Measurements from ENCODE around the gene TMEM45B. TPM values are rescaled to one million over a fixed set of nuclear protein-coding genes. Genes with fewer than 3 reads are reported as not detected.

Gene TMEM45B
- total and polyA plus RNA-seq, 2 of the 13 experiments (the other 11 are each of a cell fraction or from before 2014, with no cell fraction given): 29.1 to 181 TPM

DNA sequence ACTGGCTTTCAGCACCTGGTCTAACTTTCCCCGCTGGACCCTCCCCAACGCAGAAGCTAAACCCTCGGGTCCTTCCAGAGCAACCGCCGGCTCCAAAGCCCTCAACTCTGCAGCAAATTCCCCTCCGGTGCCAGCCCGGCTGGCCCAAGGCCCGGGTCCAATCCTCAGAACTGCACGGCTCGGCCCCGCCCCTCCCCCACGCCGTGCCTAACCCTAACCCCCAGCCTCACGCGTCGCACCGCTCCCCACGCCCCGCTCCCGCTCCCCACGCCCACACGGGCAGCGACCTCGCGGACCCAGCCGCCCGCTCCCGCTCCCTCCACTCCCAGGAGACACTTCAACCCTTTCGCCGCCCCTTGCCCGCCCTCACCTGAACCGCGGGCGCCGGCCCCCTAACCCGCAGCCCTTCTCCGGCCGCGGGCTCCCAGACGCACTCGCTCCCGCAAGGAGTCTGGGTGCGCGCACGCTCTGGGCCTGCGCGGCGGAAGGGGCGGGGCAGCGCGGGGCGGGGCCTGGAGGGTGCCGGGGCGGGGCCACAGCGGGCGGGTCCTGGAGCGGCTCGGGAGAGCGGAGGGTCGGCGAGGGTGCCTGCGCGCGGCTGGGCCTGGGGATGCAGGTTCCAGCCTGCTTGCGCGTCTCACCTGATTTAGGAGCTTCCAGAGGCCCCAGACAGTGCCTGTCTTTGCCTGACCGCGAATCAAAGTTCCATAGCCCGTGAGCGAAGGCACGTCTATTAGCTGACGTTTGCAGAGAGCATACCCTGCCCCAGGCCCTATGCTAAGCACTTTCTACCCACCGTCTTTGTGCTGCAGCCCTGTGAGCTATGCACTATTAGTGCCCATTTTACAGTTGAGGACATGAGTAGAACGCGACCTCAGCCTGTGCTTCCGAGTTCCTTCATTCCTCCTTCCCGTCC is 79.7 kb downstream of the TMEM45B start, which contains the start of gene NFRKB (continued):
- TF ChIP-seq, protein P1, sequence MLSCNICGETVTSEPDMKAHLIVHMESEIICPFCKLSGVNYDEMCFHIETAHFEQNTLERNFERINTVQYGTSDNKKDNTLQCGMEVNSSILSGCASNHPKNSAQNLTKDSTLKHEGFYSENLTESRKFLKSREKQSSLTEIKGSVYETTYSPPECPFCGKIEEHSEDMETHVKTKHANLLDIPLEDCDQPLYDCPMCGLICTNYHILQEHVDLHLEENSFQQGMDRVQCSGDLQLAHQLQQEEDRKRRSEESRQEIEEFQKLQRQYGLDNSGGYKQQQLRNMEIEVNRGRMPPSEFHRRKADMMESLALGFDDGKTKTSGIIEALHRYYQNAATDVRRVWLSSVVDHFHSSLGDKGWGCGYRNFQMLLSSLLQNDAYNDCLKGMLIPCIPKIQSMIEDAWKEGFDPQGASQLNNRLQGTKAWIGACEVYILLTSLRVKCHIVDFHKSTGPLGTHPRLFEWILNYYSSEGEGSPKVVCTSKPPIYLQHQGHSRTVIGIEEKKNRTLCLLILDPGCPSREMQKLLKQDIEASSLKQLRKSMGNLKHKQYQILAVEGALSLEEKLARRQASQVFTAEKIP (CRISPR knock-in tag; IDR thresholded peaks at IDR 0.05; ENCODE audit: borderline replicate concordance): no peak
- TF ChIP-seq NR2F6 (IDR thresholded peaks at IDR 0.05): no peak
- no peak for TF ChIP-seq NR2F6 (CRISPR knock-in tag; IDR thresholded peaks at IDR 0.05)
- 0 out of 2 replicates have a peak, but pooled peaks have one; percentile 26 for TF ChIP-seq ZNF660 (CRISPR knock-in tag; IDR thresholded peaks at IDR 0.05; ENCODE audit: borderline replicate concordance, low read depth)
- no peak for TF ChIP-seq ZNF274 (CRISPR knock-in tag; IDR thresholded peaks at IDR 0.05)
- TF ChIP-seq SETDB1 (CRISPR knock-in tag; IDR thresholded peaks at IDR 0.05; ENCODE audit: borderline replicate concordance): no peak
- TF ChIP-seq ETV5 (CRISPR knock-in tag; IDR thresholded peaks at IDR 0.05; ENCODE audit: borderline replicate concordance): peak; percentile 29; the same call in 1 of the 2 replicates
- no peak for TF ChIP-seq ZNF75D (CRISPR knock-in tag; IDR thresholded peaks at IDR 0.05; ENCODE audit: borderline replicate concordance)
- peak; percentile 27; the same call in 1 of the 2 replicates for TF ChIP-seq PHF20 (CRISPR knock-in tag; IDR thresholded peaks at IDR 0.05)
- TF ChIP-seq KLF16 (CRISPR knock-in tag; IDR thresholded peaks at IDR 0.05): 0 out of 4 replicates have a peak, but pooled peaks of 1 of the 2 experiments have one; percentile 23
- no peak for TF ChIP-seq REL (CRISPR knock-in tag; conservative IDR thresholded peaks at IDR 0.05)
- peak; percentile 14 for TF ChIP-seq TEAD3 (CRISPR knock-in tag; optimal IDR thresholded peaks at IDR 0.05; ENCODE audit: borderline replicate concordance)
- TF ChIP-seq, protein P2, sequence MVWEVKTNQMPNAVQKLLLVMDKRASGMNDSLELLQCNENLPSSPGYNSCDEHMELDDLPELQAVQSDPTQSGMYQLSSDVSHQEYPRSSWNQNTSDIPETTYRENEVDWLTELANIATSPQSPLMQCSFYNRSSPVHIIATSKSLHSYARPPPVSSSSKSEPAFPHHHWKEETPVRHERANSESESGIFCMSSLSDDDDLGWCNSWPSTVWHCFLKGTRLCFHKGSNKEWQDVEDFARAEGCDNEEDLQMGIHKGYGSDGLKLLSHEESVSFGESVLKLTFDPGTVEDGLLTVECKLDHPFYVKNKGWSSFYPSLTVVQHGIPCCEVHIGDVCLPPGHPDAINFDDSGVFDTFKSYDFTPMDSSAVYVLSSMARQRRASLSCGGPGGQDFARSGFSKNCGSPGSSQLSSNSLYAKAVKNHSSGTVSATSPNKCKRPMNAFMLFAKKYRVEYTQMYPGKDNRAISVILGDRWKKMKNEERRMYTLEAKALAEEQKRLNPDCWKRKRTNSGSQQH (CRISPR knock-in tag; IDR thresholded peaks at IDR 0.05; ENCODE audit: low read depth): peak; percentile 89
- no peak; the same call in 1 of the 2 replicates for TF ChIP-seq MEF2D (CRISPR knock-in tag; IDR thresholded peaks at IDR 0.05)
- TF ChIP-seq HNRNPK (IDR thresholded peaks at IDR 0.05; ENCODE audit: low read depth, low read length, poor library complexity, severe bottlenecking): peak; percentile 86
- TF ChIP-seq ZNF430 (CRISPR knock-in tag; IDR thresholded peaks at IDR 0.05): no peak
- TF ChIP-seq NFRKB (IDR thresholded peaks at IDR 0.05): no peak
- no peak for TF ChIP-seq FOXM1 (CRISPR knock-in tag; IDR thresholded peaks at IDR 0.05)
- TF ChIP-seq CREB1 (IDR thresholded peaks at IDR 0.05): no peak
- TF ChIP-seq CREB1 (CRISPR knock-in tag; IDR thresholded peaks at IDR 0.05): no peak
- TF ChIP-seq GFI1 (CRISPR knock-in tag; IDR thresholded peaks at IDR 0.05; ENCODE audit: borderline replicate concordance): peak; percentile 28; the same call in 1 of the 2 replicates
- no peak for TF ChIP-seq MAZ (IDR thresholded peaks at IDR 0.05; ENCODE audit: borderline replicate concordance, low read depth, low read length)
- TF ChIP-seq MAZ (CRISPR knock-in tag; IDR thresholded peaks at IDR 0.05; ENCODE audit: low read depth): peak; percentile 73
- no peak for TF ChIP-seq ZNF441 (CRISPR knock-in tag; IDR thresholded peaks at IDR 0.05; ENCODE audit: borderline replicate concordance)
- no peak for TF ChIP-seq U2AF2 (IDR thresholded peaks at IDR 0.05; ENCODE audit: low read depth, low read length)
- TF ChIP-seq HDAC1 (CRISPR knock-in tag; IDR thresholded peaks at IDR 0.05): peak; percentile 58
- TF ChIP-seq, protein P3, sequence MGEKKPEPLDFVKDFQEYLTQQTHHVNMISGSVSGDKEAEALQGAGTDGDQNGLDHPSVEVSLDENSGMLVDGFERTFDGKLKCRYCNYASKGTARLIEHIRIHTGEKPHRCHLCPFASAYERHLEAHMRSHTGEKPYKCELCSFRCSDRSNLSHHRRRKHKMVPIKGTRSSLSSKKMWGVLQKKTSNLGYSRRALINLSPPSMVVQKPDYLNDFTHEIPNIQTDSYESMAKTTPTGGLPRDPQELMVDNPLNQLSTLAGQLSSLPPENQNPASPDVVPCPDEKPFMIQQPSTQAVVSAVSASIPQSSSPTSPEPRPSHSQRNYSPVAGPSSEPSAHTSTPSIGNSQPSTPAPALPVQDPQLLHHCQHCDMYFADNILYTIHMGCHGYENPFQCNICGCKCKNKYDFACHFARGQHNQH (CRISPR knock-in tag; IDR thresholded peaks at IDR 0.05): no peak; the same call in 1 of the 2 replicates
- no peak for TF ChIP-seq ZNF564 (CRISPR knock-in tag; IDR thresholded peaks at IDR 0.05)
